ENCODE results near the gene OTUB2.

The OTUB2 gene

GRCh38 chr14:94089479-94089878 lies 63.3 kb downstream of the OTUB2 start:
- H3K9me3 ChIP-seq (ENCODE audit: control insufficient read depth, low read length) = no peaks in the 10 kb centered on the region
- no peak overlapping the region for H3K27ac ChIP-seq (ENCODE audit: insufficient read depth, low read length, poor library complexity, severe bottlenecking)
- no peaks in the 10 kb centered on the region for H3K36me3 ChIP-seq (ENCODE audit: control insufficient read depth, insufficient read depth, low read length)
- DNase-seq = no peak
- H3K27me3 ChIP-seq (replicated peaks; ENCODE audit: control insufficient read depth, insufficient read depth, low read length, poor library complexity, severe bottlenecking) = no peaks in the 10 kb centered on the region
- no peak overlapping the region for H3K4me3 ChIP-seq (ENCODE audit: insufficient read depth, low read depth, low read length, poor library complexity, severe bottlenecking)
- no peaks in the 10 kb centered on the region for H3K4me1 ChIP-seq (ENCODE audit: control insufficient read depth, insufficient read depth, low read length, poor library complexity, severe bottlenecking)

GRCh38 chr14:94093418-94093817 lies 67.3 kb downstream of the OTUB2 start:
- Histone ChIP-seq H3K9me3 (ENCODE audit: control insufficient read depth, low read length) (no peaks in the 10 kb centered on the region), H3K36me3 (ENCODE audit: control insufficient read depth, insufficient read depth, low read length) (no peaks in the 10 kb centered on the region), H3K4me1 (ENCODE audit: control insufficient read depth, insufficient read depth, low read length, poor library complexity, severe bottlenecking) (no peaks in the 10 kb centered on the region), H3K27me3 (replicated peaks; ENCODE audit: control insufficient read depth, insufficient read depth, low read length, poor library complexity, severe bottlenecking) (no peaks in the 10 kb centered on the region), H3K27ac (ENCODE audit: insufficient read depth, low read length, poor library complexity, severe bottlenecking) (no peak overlapping the region), H3K4me3 (ENCODE audit: insufficient read depth, low read depth, low read length, poor library complexity, severe bottlenecking) (no peak overlapping the region)
- no peak for DNase-seq

GRCh38 chr14:94097091-94097490 lies 71.0 kb downstream of the OTUB2 start:
- Histone ChIP-seq H3K4me3 (ENCODE audit: insufficient read depth, low read depth, low read length, poor library complexity, severe bottlenecking) (no peak overlapping the region), H3K27ac (ENCODE audit: insufficient read depth, low read length, poor library complexity, severe bottlenecking) (no peak overlapping the region), H3K9me3 (ENCODE audit: control insufficient read depth, low read length) (no peaks in the 10 kb centered on the region), H3K36me3 (ENCODE audit: control insufficient read depth, insufficient read depth, low read length) (no peaks in the 10 kb centered on the region), H3K27me3 (replicated peaks; ENCODE audit: control insufficient read depth, insufficient read depth, low read length, poor library complexity, severe bottlenecking) (no peaks in the 10 kb centered on the region), H3K4me1 (ENCODE audit: control insufficient read depth, insufficient read depth, low read length, poor library complexity, severe bottlenecking) (no peaks in the 10 kb centered on the region)
- DNase-seq = no peak

All from effector memory CD4-positive, alpha-beta T cell (primary cell).